Neural cell (in vitro differentiated cells): Measurements from ENCODE around the gene TRMT44. TPM values are rescaled to one million over a fixed set of nuclear protein-coding genes. Genes with fewer than 3 reads are reported as not detected.

ENCODE experiments used
- H2AFZ ChIP-seq: fragments of 200-600, 300-800 bp; sonication (generic), shearing (Covaris generic); 2 replicates; pipeline ENCODE4 v1.6.0; 2014; ENCODE audit warnings: low read depth, mild to moderate bottlenecking, antibody characterized with exemption, low read length, moderate library complexity
- H3F3A ChIP-seq: fragments of 200-600 bp; shearing (Covaris generic); 2 replicates; pipeline ENCODE4 v1.6.1; 2016; ENCODE audit warnings: mild to moderate bottlenecking, moderate library complexity, mixed read lengths, antibody characterized with exemption, low read length; ENCODE audit not compliant: insufficient read depth, poor library complexity, severe bottlenecking
- H3K27ac ChIP-seq: fragments of 200-600, 300-800 bp; sonication (generic), shearing (Covaris generic); 2 replicates; pipeline ENCODE4 v1.5.1; 2014; ENCODE audit warnings: mild to moderate bottlenecking, low read length, moderate library complexity
- H3K27me3 ChIP-seq: fragments of 300-800, 200-600 bp; sonication (generic), shearing (Covaris generic); 2 replicates; pipeline ENCODE4 v1.6.0; 2014; ENCODE audit warnings: mild to moderate bottlenecking, low read depth, low read length, moderate library complexity; ENCODE audit not compliant: insufficient read depth
- H3K36me3 ChIP-seq: fragments of 300-800, 200-600 bp; sonication (generic), shearing (Covaris generic); 2 replicates; pipeline ENCODE4 v1.5.1; 2014; ENCODE audit warnings: mild to moderate bottlenecking, antibody characterized with exemption, low read length, moderate library complexity; ENCODE audit not compliant: insufficient read depth
- H3K4me2 ChIP-seq: fragments of 300-800, 200-600 bp; sonication (generic), shearing (Covaris generic); 2 replicates; pipeline ENCODE4 v1.6.0; 2014; ENCODE audit warnings: mild to moderate bottlenecking, low read length
- H3K4me3 ChIP-seq: fragments of 300-800, 200-600 bp; sonication (generic), shearing (Covaris generic); 2 replicates; pipeline ENCODE4 v1.5.1; 2014; ENCODE audit warnings: mild to moderate bottlenecking, low read length, moderate library complexity
- H3K79me2 ChIP-seq: fragments of 200-600 bp; shearing (Covaris generic); replicated peaks from 2 replicates; pipeline ENCODE4 v1.6.0; 2014; ENCODE audit warnings: mild to moderate bottlenecking, low read length, moderate library complexity; ENCODE audit not compliant: insufficient read depth
- H3K9ac ChIP-seq: fragments of 300-800, 200-600 bp; sonication (generic), shearing (Covaris generic); 2 replicates; pipeline ENCODE4 v1.6.1; 2016; ENCODE audit warnings: mild to moderate bottlenecking, low read length, mixed read lengths
- H3K9me2 ChIP-seq: fragments of 200-600 bp; shearing (Covaris generic); 2 replicates; pipeline ENCODE4 v1.6.1; 2016; ENCODE audit warnings: mild to moderate bottlenecking, low read length, mixed read lengths; ENCODE audit not compliant: insufficient read depth
- H3K9me3 ChIP-seq: fragments of 200-600, 300-800 bp; sonication (generic), shearing (Covaris generic); 2 replicates; pipeline ENCODE4 v1.6.1; 2016; ENCODE audit warnings: mild to moderate bottlenecking, mixed run types, low read length, moderate library complexity, mixed read lengths
- H4K20me1 ChIP-seq: fragments of 200-600 bp; shearing (Covaris generic); 2 replicates; pipeline ENCODE4 v1.6.1; 2016; ENCODE audit warnings: mild to moderate bottlenecking, mixed run types; ENCODE audit not compliant: insufficient read depth
- CTCF ChIP-seq: fragments of 450-650 bp; IDR thresholded peaks from 2 replicates; pipeline ENCODE4 v1.5.1; 2014; ENCODE audit warnings: antibody characterized with exemption, mild to moderate bottlenecking, moderate library complexity; ENCODE audit not compliant: poor library complexity, severe bottlenecking
- EP300 ChIP-seq: fragments of 450-650 bp; conservative IDR thresholded peaks from 2 replicates; pipeline ENCODE4 v1.6.1; 2014; ENCODE audit warnings: antibody characterized with exemption, mild to moderate bottlenecking, moderate library complexity; ENCODE audit not compliant: poor library complexity, severe bottlenecking
- EZH2 ChIP-seq: fragments of 200-600, 300-800 bp; shearing (Covaris generic), sonication (generic); IDR thresholded peaks from 2 replicates; pipeline ENCODE4 v1.6.1; 2014; ENCODE audit warnings: antibody characterized with exemption, low read length, borderline replicate concordance, mild to moderate bottlenecking; ENCODE audit not compliant: insufficient read depth, poor library complexity, severe bottlenecking
- MXI1 ChIP-seq: fragments of 450-650 bp; conservative IDR thresholded peaks from 2 replicates; pipeline ENCODE4 v1.6.1; 2014; ENCODE audit warnings: antibody characterized with exemption, mild to moderate bottlenecking; ENCODE audit not compliant: poor library complexity, severe bottlenecking
- POLR2AphosphoS5 ChIP-seq: IDR thresholded peaks from 2 replicates; pipeline ENCODE4 v1.6.1; 2012
- RAD21 ChIP-seq: fragments of 450-650 bp; conservative IDR thresholded peaks from 2 replicates; pipeline ENCODE4 v1.6.1; 2014; ENCODE audit warnings: antibody characterized with exemption, mild to moderate bottlenecking, moderate library complexity
- REST ChIP-seq: IDR thresholded peaks from 2 replicates; pipeline ENCODE4 v1.6.1; 2012; ENCODE audit warnings: borderline replicate concordance
- SMC3 ChIP-seq: fragments of 450-650 bp; conservative IDR thresholded peaks from 2 replicates; pipeline ENCODE4 v1.6.1; 2014; ENCODE audit warnings: antibody characterized with exemption, mild to moderate bottlenecking, moderate library complexity; ENCODE audit not compliant: poor library complexity
- TAF1 ChIP-seq: IDR thresholded peaks from 2 replicates; pipeline ENCODE4 v1.6.1; 2012; ENCODE audit warnings: low read depth
- polyA plus RNA-seq: library from polyadenylated mRNA; depleted of rRNA; stranded (reverse); fragments of >200 nt; gene quantifications from 2 replicates; pipeline ENCODE4 v1.2.3, GENCODE V29; 2014

Gene TRMT44
- polyA plus RNA-seq, 1 donor from 2014 or later, result 20.6 TPM

DNA sequence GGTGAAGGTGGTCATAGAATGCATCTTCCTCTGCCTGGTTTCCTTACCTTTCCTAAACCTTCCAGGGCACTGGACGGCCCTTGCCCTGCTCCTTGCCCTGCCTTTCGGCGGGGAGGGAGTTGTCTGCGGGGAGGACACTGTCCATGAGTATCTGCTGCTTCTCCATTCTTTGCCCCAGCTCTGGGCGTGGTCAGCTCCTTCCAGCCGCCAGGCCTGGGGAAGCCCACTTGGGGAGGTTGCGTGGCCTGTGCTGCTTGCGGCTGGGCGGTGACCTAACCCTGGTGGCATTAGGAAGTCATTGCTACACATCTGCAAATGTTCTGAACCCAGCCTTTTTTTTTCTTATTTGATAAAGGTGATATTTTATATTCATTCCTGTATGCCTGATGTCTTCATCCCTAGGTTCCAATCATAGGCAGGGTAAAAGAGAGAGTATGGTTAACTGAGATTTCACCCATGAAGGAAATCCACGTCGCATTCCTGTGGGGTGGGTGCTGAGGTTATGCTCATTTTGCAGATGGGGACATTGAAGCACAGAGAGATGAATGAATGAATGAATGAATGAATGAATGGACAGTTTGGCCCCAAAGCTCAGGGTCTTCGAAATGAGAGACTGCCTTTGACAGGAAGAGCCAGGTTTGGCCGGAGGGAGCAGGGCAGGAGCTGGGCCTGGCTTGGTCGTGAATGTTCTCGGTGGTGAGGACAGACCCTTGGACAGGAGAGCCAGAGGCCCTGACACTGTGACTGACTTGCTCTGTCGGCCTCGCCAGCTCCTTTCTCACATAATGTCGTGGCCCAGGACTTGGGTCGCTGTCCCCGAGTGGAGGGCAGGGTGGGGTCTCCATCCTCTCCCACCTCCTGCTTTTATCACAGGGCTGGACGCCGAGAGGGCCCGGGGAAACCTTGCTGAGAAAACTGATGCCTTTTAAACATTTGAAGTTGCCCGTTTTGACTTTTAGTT, 81.9 kb downstream of the TRMT44 start:
- Histone ChIP-seq H3K9me3 (peaks cover 4% of the 10 kb centered on the region), H4K20me1 (no peaks in the 10 kb centered on the region), H3K36me3 (no peaks in the 10 kb centered on the region), H3K27ac (no peak overlapping the region), H3K9me2 (no peaks in the 10 kb centered on the region), H3K4me3 (no peak overlapping the region), H3K4me2 (no peak overlapping the region), H3F3A (no peaks in the 10 kb centered on the region), H3K27me3 (no peaks in the 10 kb centered on the region), H2AFZ (no peak overlapping the region), H3K9ac (no peak overlapping the region), H3K79me2 (no peaks in the 10 kb centered on the region)
- TF ChIP-seq EP300 (no peak), EZH2 (no peak), SMC3 (no peak), TAF1 (no peak), CTCF (no peak), RAD21 (no peak), POLR2AphosphoS5 (no peak), MXI1 (no peak), REST (no peak)

DNA sequence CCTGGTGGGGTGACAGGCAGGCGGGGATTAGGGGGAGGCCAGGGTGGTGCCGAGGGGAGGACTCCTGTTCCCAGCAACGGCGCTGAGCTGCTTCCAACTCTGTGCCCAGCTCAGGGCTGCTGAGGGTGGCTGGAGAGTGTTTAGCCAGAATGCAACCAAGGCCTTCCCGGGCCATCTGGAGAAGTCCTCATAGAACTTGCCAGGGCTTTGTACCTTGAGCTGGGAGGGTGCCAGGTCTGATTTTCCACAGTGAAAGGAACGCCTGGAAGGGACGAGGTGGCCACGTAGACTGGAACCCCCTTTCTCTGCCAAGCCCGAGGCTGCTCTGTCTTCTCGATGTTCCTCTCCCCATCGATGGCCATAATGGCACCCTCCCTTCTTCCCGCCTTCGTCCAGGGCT, 82.6 kb downstream of the TRMT44 start:
- Histone ChIP-seq H4K20me1 (no peaks in the 10 kb centered on the region), H3K9me2 (no peaks in the 10 kb centered on the region), H3K27ac (no peak overlapping the region), H3F3A (no peaks in the 10 kb centered on the region), H3K9ac (no peak overlapping the region), H3K27me3 (no peaks in the 10 kb centered on the region), H2AFZ (no peak overlapping the region), H3K4me2 (no peak overlapping the region), H3K4me3 (no peak overlapping the region), H3K9me3 (peaks cover 4% of the 10 kb centered on the region), H3K79me2 (no peaks in the 10 kb centered on the region), H3K36me3 (no peaks in the 10 kb centered on the region)
- no peak for TF ChIP-seq POLR2AphosphoS5
- TF ChIP-seq EZH2, result no peak
- TF ChIP-seq TAF1, result no peak
- TF ChIP-seq SMC3, result no peak
- TF ChIP-seq CTCF, result no peak
- no peak for TF ChIP-seq MXI1
- TF ChIP-seq RAD21, result no peak
- TF ChIP-seq REST, result no peak
- no peak for TF ChIP-seq EP300
